Suppressor macrophage (primary cell): ENCODE results near the gene BCL2L12.
A peak's percentile ranks its signal among the peaks of the same experiment; 100 is the strongest.

ENCODE experiments used
- DNase-seq, 4 experiments: peaks; one replicate each; pipeline ENCODE4 v3.0.0-alpha.2; 2020 to 2022

Gene BCL2L12

DNA sequence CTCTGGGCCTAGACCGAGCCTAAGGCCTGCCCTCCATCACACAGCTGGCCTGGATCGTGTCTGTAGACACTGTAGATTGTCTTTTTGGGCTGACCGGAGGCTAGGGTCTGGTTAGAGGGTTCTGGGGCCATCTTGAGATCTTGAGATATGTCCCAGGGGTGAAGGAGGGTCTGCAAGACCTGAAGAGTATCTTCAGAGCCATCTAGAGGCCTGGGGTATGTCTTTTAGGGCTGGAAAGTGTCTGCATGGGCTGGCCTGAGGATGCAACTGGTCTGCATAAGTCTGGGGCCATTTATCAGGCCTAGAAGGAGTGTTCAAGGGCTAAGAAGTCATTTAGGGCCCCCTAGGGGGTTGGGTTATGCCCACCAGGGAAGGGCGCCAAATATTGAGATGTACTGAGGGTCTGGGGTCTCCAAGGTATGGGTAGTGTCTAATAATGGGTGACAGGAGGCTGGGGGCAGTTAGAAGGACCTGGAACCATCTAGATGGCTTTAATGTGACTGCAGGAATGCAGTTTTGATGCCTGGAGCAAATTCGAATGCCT lies 23.2 kb upstream of the BCL2L12 start:
- DNase-seq = no peak

- peak in 2 of 4 experiments; percentile 16 to 28 for DNase-seq
Measured at GRCh38 chr19:49643466-49643865, 22.3 kb upstream of the BCL2L12 start.

DNA sequence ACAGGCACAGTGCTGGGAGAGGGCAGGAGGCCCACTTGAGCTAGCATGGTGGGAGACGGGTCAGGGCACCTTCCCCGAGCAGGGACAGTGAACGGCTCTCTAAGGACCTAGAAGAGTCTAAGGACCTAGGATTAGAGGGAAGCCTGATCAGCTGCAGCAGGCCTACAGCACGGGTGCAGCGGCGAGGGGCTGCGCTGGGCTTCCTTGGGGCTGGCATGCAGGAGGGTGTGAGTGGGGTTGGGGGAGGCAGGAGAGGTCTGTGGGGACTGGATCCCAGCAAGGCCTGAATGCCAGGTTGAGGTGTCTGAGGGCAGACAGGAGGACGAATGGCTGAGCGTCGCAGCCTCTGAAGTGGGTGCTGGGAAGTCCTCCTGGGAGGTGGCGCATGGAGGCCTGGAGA lies 20.1 kb upstream of the BCL2L12 start:
- DNase-seq = no peak

GRCh38 chr19:49645995-49646394 lies 19.7 kb upstream of the BCL2L12 start:
- DNase-seq = no peak

DNA sequence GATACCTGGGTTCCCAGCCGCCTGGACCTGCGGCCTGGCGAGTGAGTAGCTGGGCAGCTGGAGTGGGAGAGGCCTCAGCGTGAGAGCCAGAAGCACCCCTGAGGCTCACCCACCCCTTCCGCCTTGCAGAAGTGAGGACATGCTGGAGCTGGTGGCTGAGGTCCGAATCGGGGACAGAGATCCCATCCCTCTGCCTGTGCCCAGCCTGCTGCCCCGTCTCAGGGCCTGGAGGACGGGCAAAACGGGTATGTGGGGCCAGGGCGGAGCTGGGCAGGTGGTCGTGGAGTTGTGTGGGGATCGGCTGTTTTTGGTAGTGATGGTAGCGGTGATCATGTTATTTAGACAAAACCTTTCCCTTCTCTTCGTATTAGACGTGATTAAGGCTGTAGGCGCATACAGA lies 19.1 kb upstream of the BCL2L12 start:
- DNase-seq = no peak

- no peak for DNase-seq
Measured at GRCh38 chr19:49651029-49651819, 14.5 kb upstream of the BCL2L12 start.

DNA sequence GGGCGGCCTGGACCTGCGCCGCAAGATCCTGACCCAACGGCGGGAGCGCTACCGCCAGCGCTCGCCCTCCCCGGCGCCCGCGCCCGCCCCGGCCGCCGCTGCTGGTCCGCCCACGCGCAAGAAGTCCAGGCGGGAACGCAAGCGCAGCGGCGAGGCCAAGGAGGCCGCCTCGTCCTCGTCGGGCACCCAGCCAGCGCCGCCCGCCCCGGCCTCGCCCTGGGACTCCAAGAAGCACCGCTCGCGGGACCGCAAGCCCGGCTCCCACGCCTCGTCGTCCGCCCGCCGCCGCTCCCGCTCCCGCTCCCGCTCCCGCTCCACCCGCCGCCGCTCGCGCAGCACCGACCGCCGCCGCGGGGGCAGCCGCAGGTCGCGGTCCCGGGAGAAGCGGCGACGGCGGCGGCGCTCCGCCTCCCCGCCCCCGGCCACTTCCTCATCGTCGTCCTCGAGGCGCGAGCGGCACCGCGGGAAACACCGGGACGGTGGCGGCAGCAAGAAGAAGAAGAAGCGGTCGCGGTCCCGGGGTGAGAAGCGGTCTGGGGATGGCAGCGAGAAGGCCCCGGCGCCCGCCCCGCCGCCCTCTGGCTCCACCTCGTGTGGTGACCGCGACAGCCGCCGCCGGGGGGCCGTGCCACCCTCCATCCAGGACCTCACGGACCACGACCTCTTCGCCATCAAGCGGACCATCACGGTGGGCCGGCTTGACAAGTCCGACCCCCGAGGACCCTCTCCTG lies 13.7 kb upstream of the BCL2L12 start:
- DNase-seq = no peak

DNA sequence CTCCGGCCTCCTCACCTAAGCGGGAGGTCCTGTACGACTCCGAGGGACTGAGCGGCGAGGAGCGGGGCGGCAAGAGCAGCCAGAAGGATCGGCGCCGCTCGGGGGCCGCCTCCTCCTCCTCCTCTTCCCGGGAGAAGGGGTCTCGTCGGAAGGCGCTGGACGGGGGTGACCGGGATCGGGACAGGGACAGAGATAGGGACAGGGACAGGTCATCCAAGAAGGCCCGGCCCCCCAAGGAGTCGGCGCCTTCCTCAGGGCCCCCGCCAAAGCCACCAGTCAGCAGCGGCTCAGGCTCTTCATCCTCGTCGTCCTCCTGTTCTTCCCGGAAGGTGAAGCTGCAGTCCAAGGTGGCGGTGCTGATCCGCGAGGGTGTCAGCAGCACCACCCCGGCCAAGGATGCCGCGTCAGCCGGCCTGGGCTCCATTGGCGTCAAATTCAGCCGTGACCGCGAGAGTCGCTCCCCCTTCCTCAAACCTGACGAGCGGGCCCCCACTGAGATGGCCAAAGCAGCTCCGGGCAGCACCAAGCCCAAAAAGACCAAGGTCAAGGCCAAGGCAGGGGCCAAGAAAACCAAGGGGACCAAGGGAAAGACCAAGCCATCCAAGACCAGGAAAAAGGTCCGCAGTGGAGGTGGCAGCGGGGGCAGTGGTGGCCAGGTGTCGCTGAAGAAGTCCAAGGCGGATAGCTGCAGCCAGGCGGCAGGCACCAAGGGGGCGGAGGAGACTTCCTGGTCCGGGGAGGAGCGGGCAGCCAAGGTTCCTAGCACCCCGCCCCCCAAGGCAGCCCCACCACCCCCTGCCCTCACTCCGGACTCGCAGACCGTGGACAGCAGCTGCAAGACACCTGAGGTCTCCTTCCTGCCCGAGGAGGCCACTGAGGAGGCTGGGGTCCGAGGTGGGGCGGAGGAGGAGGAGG lies 12.9 kb upstream of the BCL2L12 start:
- no peak for DNase-seq

DNA sequence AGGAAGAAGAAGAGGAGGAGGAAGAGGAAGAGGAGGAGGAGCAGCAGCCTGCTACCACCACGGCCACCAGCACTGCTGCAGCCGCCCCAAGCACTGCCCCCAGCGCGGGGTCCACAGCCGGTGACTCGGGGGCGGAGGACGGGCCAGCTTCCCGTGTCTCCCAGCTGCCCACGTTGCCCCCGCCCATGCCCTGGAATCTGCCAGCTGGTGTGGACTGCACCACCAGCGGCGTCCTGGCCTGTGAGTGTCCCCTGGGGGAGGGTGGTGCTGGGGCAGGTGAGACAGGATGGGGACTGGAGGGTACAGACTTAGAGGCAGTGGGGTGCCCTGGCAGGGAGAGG lies 12.3 kb upstream of the BCL2L12 start:
- no peak for DNase-seq

- DNase-seq = no peak
Measured at GRCh38 chr19:49654581-49654980, 11.2 kb upstream of the BCL2L12 start.

- no peak for DNase-seq
Measured at GRCh38 chr19:49655570-49656455, 9.9 kb upstream of the BCL2L12 start.

GRCh38 chr19:49656456-49657109 lies 9.2 kb upstream of the BCL2L12 start:
- DNase-seq = no peak

GRCh38 chr19:49657493-49658138 lies 8.1 kb upstream of the BCL2L12 start:
- DNase-seq = no peak

GRCh38 chr19:49658139-49658517 lies 7.6 kb upstream of the BCL2L12 start:
- DNase-seq = no peak

DNA sequence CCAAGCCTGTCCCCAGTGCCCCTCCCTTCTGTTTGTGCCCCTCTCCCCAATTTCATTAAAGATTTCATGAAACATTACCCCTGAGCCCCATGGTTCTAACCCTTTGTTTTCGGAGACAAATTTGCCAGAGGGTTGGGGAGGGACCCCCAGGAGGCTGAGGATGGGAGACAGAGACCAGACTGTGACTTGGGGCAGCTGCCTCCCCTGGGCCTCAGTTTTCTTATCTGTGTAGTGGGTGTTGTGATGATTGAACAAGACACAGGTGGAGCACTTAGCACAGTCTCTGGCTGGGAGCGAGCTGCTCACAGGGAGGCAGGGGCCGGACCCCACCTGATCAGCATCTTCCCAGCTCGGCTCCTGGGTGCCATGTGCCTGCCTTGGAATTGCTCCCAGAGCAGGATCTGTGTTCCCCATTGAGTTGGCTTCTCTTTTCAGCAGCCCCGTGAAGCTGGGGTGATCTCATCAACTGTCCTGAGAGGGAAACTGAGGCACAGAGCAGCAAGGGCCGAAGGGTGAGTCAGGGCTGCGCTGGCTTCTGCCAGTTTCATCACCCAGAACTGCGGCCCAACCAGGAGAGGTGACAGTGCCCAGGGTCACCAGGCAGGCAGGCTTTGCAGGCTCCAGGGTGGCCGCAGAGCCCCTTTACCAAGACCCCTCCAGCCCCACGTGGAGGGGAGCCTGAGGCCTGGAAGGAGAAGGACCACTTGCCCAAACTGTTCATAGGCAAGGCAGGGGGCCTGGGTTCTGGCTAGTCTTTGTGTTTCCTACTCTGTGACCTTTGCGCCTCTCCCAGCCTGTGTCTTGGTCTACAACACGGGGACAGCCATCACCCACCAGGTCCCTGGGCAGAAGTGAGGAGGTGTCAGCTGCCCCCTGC lies 6.9 kb upstream of the BCL2L12 start:
- DNase-seq = no peak

DNA sequence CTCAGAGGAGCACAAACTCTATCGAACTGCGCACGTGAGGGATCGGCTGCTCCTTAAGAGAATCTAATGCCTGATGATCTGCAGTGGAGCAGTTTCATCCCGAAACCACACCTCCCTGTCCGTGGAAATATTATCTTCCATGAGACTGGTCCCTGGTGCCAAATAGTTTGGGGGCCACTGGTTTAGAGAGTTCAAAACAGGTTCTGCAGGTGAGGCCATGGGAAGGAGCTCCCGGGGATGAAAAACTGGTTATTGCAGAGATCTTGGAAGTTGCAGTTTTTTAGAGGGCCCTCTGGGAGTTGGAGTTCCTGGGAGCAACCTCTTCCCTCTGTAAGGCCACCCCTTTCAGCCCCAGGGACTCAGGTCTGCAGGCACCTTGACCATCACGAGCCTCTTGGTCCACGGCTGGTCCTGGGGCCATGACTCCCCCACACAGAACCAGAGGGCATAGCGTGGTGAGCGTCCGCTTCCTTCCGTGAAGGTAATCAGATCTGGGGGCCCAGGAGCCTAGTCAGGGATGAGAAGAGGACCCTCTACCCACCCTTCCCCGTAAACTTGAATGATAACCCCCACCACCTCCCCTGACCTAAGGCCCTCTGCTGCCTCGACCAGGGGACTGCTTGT lies 5.3 kb upstream of the BCL2L12 start:
- DNase-seq = no peak

- DNase-seq = no peak
Measured at GRCh38 chr19:49662011-49662410, 3.7 kb upstream of the BCL2L12 start.

GRCh38 chr19:49663224-49663623 lies 2.5 kb upstream of the BCL2L12 start:
- no peak for DNase-seq
